Measurements from ENCODE around the gene CTNNA2. TPM values are rescaled to one million over a fixed set of nuclear protein-coding genes. Genes with fewer than 3 reads are reported as not detected.

CTNNA2 gene
- total RNA-seq, 1 experiment from 2014 or later: not detected

- POLR2A ChIA-PET (ENCODE audit: unreplicated experiment): no interaction called here
- Histone ChIP-seq H3F3A (ENCODE audit: insufficient read depth, low read depth) (no peaks in the 10 kb centered on the region), H3K4me3 (no peak overlapping the region), H3K27ac (no peak overlapping the region), H3K79me2 (ENCODE audit: low read depth) (no peaks in the 10 kb centered on the region), H3K4me2 (no peak overlapping the region), H2AFZ (0 out of 2 replicates have a peak overlapping the region, but pooled peaks have one; percentile 8), H4K20me1 (ENCODE audit: insufficient read depth) (no peaks in the 10 kb centered on the region), H3K9me2 (ENCODE audit: insufficient read depth) (no peaks in the 10 kb centered on the region), H3K4me1 (replicated peaks; ENCODE audit: insufficient read depth) (no peaks in the 10 kb centered on the region), H3K36me3 (ENCODE audit: low read depth) (no peaks in the 10 kb centered on the region), H3K9me3 (ENCODE audit: insufficient read depth, low read depth) (no peaks in the 10 kb centered on the region), H3K27me3 (ENCODE audit: insufficient read depth, low read depth) (no peaks in the 10 kb centered on the region; the same call in 1 of the 2 replicates)
- BruUV-seq (replicated peaks): no TSS peak
- no peak for DNase-seq
- TF ChIP-seq EZH2 (IDR thresholded peaks at IDR 0.05; ENCODE audit: low read depth) (no peak), CTCF (conservative IDR thresholded peaks at IDR 0.05) (no peak)
- intact Hi-C loops (cut with micrococcal nuclease; ENCODE audit: unreplicated experiment): no loop called here
- CTCF ChIA-PET: no interaction called here
These were observed 361.2 kb downstream of the CTNNA2 start for GRCh38 chr2:79874015-79874414.

GRCh38 chr2:79876430-79876829, 363.6 kb downstream of the CTNNA2 start:
- H3K27ac ChIP-seq: no peak overlapping the region
- TF ChIP-seq EZH2 (IDR thresholded peaks at IDR 0.05; ENCODE audit: low read depth) (no peak), CTCF (conservative IDR thresholded peaks at IDR 0.05) (peak; percentile 52)
- no TSS peak for BruUV-seq (replicated peaks)
- H3K79me2 ChIP-seq (ENCODE audit: low read depth): no peaks in the 10 kb centered on the region
- no peaks in the 10 kb centered on the region for H4K20me1 ChIP-seq (ENCODE audit: insufficient read depth)
- intact Hi-C loops (cut with micrococcal nuclease; ENCODE audit: unreplicated experiment): no loop called here
- H3K4me1 ChIP-seq (replicated peaks; ENCODE audit: insufficient read depth): no peaks in the 10 kb centered on the region
- no peaks in the 10 kb centered on the region; the same call in 1 of the 2 replicates for H3K27me3 ChIP-seq (ENCODE audit: insufficient read depth, low read depth)
- POLR2A ChIA-PET (ENCODE audit: unreplicated experiment): no interaction called here
- CTCF ChIA-PET: no interaction called here
- H3K4me2 ChIP-seq: no peak overlapping the region
- H3K9me3 ChIP-seq (ENCODE audit: insufficient read depth, low read depth): no peaks in the 10 kb centered on the region
- H3K4me3 ChIP-seq: no peak overlapping the region
- DNase-seq: no peak
- H3F3A ChIP-seq (ENCODE audit: insufficient read depth, low read depth): no peaks in the 10 kb centered on the region
- H3K36me3 ChIP-seq (ENCODE audit: low read depth): no peaks in the 10 kb centered on the region
- H2AFZ ChIP-seq: no peak overlapping the region
- no peaks in the 10 kb centered on the region for H3K9me2 ChIP-seq (ENCODE audit: insufficient read depth)

- Histone ChIP-seq H3K4me2 (no peak overlapping the region), H3F3A (ENCODE audit: insufficient read depth, low read depth) (no peaks in the 10 kb centered on the region), H3K79me2 (ENCODE audit: low read depth) (no peaks in the 10 kb centered on the region), H2AFZ (no peak overlapping the region), H3K9me2 (ENCODE audit: insufficient read depth) (no peaks in the 10 kb centered on the region), H3K4me1 (replicated peaks; ENCODE audit: insufficient read depth) (no peaks in the 10 kb centered on the region), H3K27me3 (ENCODE audit: insufficient read depth, low read depth) (no peaks in the 10 kb centered on the region; the same call in 1 of the 2 replicates), H3K27ac (no peak overlapping the region), H3K36me3 (ENCODE audit: low read depth) (no peaks in the 10 kb centered on the region), H3K4me3 (no peak overlapping the region), H3K9me3 (ENCODE audit: insufficient read depth, low read depth) (no peaks in the 10 kb centered on the region), H4K20me1 (ENCODE audit: insufficient read depth) (no peaks in the 10 kb centered on the region; the same call in 1 of the 2 replicates)
- ChIA-PET POLR2A (ENCODE audit: unreplicated experiment) (no interaction called here), CTCF (no interaction called here)
- TF ChIP-seq EZH2 (IDR thresholded peaks at IDR 0.05; ENCODE audit: low read depth) (no peak), CTCF (conservative IDR thresholded peaks at IDR 0.05) (no peak)
- BruUV-seq (replicated peaks): no TSS peak
- no peak for DNase-seq
- intact Hi-C loops (cut with micrococcal nuclease; ENCODE audit: unreplicated experiment): no loop called here
These were observed 369.7 kb downstream of the CTNNA2 start for GRCh38 chr2:79882548-79882947.

All from PC-9 (cell line).